Measurements from ENCODE around the gene LIN9. TPM values are rescaled to one million over a fixed set of nuclear protein-coding genes. Genes with fewer than 3 reads are reported as not detected.

Gene LIN9
- total and polyA plus RNA-seq, 2 donors (not counting 3 experiments of a cell fraction or from before 2014, with no cell fraction given) = 2.5 to 7.6 TPM

- no peaks in the 10 kb centered on the region for H3K79me2 ChIP-seq (ENCODE audit: control insufficient read depth, insufficient read depth, low read length)
- no peak overlapping the region for H2AFZ ChIP-seq (ENCODE audit: low read depth, low read length)
- no peaks in the 10 kb centered on the region for H3K9me3 ChIP-seq (replicated peaks; ENCODE audit: control insufficient read depth, insufficient read depth, low read length)
- H3K9ac ChIP-seq (replicated peaks; ENCODE audit: extremely low read depth, insufficient read depth, low read length) = no peak overlapping the region
- no peaks in the 10 kb centered on the region for H3K9me1 ChIP-seq (replicated peaks; ENCODE audit: control insufficient read depth, extremely low read depth, insufficient read depth, low read length)
- ChIA-PET POLR2A (no interaction called here), CTCF (no interaction called here)
- H4K20me1 ChIP-seq (replicated peaks; ENCODE audit: control insufficient read depth, extremely low read depth, insufficient read depth, low read length) = no peaks in the 10 kb centered on the region
- no peak for TF ChIP-seq FOS (IDR thresholded peaks at IDR 0.05; ENCODE audit: borderline replicate concordance, insufficient read depth, low read length)
- no peak for TF ChIP-seq POLR2AphosphoS5 (IDR thresholded peaks at IDR 0.05; ENCODE audit: insufficient read depth, low read depth, low read length)
- no peak for TF ChIP-seq MAX (IDR thresholded peaks at IDR 0.05; ENCODE audit: insufficient read depth, insufficient read length)
- TF ChIP-seq MYC (IDR thresholded peaks at IDR 0.05; ENCODE audit: low read depth, low read length) = no peak
- no peak for TF ChIP-seq JUN (IDR thresholded peaks at IDR 0.05; ENCODE audit: borderline replicate concordance, insufficient read depth, insufficient read length, low read depth)
- TF ChIP-seq GATA2 (IDR thresholded peaks at IDR 0.05; ENCODE audit: insufficient read depth, insufficient read length, low read depth, low read length) = no peak
- no peak for TF ChIP-seq CTCF (IDR thresholded peaks at IDR 0.05; ENCODE audit: extremely low read depth in 1 of 2, insufficient read depth in 1 of 2, low read depth in 1 of 2, low read length in 2 of 2)
- no peak for TF ChIP-seq POLR2A (IDR thresholded peaks at IDR 0.05; ENCODE audit: low read depth, low read length)
- TF ChIP-seq EZH2 (IDR thresholded peaks at IDR 0.05; ENCODE audit: borderline replicate concordance, low read depth, low read length, severe bottlenecking) = no peak
- H3K36me3 ChIP-seq (ENCODE audit: control insufficient read depth in 2 of 2, extremely low read depth in 1 of 2, insufficient read depth in 2 of 2, low read length in 2 of 2) = peaks cover 2 to 4% of the 10 kb centered on the region in 2 experiments
- BruUV-seq (replicated peaks) = no TSS peak
- dilution Hi-C loops (cut with MboI; ENCODE audit: extremely low pct_ligation_motif_present, low sequenced_read_pairs) = no loop called here
- no peak for DNase-seq (ENCODE audit: low read depth, low spot score)
- no peaks in the 10 kb centered on the region for H3K4me1 ChIP-seq (ENCODE audit: control insufficient read depth, extremely low read depth, insufficient read depth, low read length)
- H3K27me3 ChIP-seq (ENCODE audit: control insufficient read depth in 2 of 2, insufficient read depth in 2 of 2, low read length in 2 of 2) = no peaks in the 10 kb centered on the region
- H3K4me2 ChIP-seq (ENCODE audit: insufficient read depth, low read length) = no peak overlapping the region
- intact Hi-C loops (cut with micrococcal nuclease) = no loop called here
- no peak for FAIRE-seq
- no peak overlapping the region for H3K27ac ChIP-seq (ENCODE audit: insufficient read depth, low read depth, low read length)
- no peak overlapping the region for H3K4me3 ChIP-seq (replicated peaks in 1 of 3; ENCODE audit: insufficient read depth in 1 of 3, low read depth in 1 of 3, low read length in 3 of 3)
These were observed 46.9 kb upstream of the LIN9 start for GRCh38 chr1:226355669-226356551.

Measured in endothelial cell of umbilical vein (primary cell).